ENCODE data around the gene EPGN.

EPGN gene

DNA sequence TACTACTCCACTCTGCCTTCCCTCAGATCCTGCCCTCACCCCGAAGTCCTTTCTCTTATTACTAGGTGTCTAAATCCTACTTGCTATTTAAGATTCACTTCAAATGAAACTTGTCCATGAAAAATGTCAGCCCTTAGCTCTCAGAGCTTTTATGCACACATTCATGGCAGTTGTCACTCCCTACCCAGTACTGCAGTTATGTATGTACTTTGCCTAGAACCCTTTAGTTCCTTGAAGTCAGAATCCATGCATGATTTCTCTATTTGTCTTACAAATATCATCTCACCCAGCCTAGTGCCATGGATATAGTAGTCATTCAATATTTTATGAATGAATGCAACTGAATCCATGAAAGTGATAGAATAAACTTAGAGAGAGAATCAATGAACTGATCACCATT, 3.3 kb upstream of the EPGN start:
- no peak overlapping the region for H3K4me3 ChIP-seq (ENCODE audit: low read length)
- DNase-seq (ENCODE audit: low read depth, low spot score): no peak

GRCh38 chr4:74307170-74307569, 1.1 kb upstream of the EPGN start:
- DNase-seq (ENCODE audit: low read depth, low spot score): no peak
- H3K4me3 ChIP-seq (ENCODE audit: low read length): no peak overlapping the region

GRCh38 chr4:74309223-74309622, 953 bp downstream of the EPGN start:
- H3K4me3 ChIP-seq (ENCODE audit: low read length): no peak overlapping the region
- DNase-seq (ENCODE audit: low read depth, low spot score): no peak

DNA sequence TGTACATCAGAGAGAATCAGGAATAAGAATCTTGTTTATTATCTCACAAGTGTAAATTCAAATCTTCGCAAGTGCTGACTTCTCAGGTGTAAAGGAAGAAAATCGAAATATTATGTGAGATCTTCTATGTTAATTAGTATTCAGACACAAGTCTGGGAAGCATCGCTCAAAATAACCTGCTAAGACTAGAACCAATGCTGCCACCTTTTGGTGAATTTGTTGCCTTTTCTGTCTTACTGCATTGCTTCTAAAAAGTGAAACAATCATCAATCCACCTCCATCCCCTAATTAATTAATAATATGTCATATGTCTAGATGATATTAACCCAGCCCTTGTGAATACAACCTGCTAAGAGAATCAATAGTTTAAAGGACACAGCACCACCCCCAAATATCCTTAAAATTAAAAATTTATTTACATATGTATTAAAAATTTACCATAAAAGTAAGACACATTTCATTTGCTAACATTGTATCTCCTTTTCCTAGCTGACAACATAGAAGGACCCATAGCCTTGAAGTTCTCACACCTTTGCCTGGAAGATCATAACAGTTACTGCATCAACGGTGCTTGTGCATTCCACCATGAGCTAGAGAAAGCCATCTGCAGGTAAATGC, 3.5 kb downstream of the EPGN start:
- no peak overlapping the region for H3K4me3 ChIP-seq (ENCODE audit: low read length)
- DNase-seq (ENCODE audit: low read depth, low spot score): peak; percentile 36

GRCh38 chr4:74314329-74314728, 6.1 kb downstream of the EPGN start:
- DNase-seq (ENCODE audit: low read depth, low spot score): no peak
- no peak overlapping the region for H3K4me3 ChIP-seq (ENCODE audit: low read length)

- no peak for DNase-seq (ENCODE audit: low read depth, low spot score)
- H3K4me3 ChIP-seq (ENCODE audit: low read length): no peak overlapping the region
These were observed 6.7 kb downstream of the EPGN start for GRCh38 chr4:74314944-74315343.

- no peak overlapping the region for H3K4me3 ChIP-seq (ENCODE audit: low read length)
- DNase-seq (ENCODE audit: low read depth, low spot score): no peak
These were observed 7.1 kb downstream of the EPGN start for GRCh38 chr4:74315376-74315775.

DNA sequence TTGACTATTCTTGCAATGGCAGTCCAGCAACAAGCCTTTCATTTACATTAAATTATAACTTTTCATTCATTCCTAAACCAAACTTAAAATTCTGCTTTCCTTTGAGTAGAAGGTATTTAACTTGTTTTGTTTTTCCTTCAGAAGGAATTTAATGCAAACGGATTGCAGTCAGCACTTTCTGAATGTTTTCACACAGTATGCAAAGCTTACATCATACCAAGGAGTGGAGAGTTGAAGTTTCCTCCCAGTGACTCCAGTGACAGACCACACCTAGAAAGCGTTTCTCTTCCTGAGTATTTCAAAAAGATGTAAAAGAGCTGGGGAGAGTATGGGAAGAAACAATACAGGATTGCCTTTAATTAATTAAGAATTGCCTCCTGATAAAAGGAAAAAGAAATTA, 8.1 kb downstream of the EPGN start:
- DNase-seq (ENCODE audit: low read depth, low spot score): no peak

GRCh38 chr4:74317616-74318246, 9.5 kb downstream of the EPGN start:
- no peak for DNase-seq (ENCODE audit: low read depth, low spot score)
- H3K4me3 ChIP-seq (ENCODE audit: low read length): no peak overlapping the region

More for the DNA sequence above, 8.1 kb downstream of the EPGN start:
- no peak overlapping the region for H3K4me3 ChIP-seq (ENCODE audit: low read length)

DNA sequence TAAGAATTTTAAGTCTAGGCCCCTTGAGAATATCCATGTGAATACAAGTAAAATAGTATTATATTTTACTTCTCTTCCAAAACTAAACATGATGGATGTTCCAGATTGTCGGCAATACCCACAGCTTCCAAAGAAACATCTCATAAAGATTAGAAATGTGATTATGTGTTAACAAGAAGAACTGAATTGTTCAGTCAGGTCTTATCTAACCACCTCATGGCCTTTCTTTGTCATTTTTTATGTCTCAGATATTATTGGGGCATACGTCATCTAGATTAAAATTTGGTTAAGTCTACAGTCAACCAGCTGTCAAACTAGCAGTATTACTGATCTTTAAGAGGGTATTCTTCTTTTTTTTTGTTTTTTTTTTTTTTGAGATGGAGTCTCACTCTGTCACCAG, 10.0 kb downstream of the EPGN start:
- no peak overlapping the region for H3K4me3 ChIP-seq (ENCODE audit: low read length)
- no peak for DNase-seq (ENCODE audit: low read depth, low spot score)

DNA sequence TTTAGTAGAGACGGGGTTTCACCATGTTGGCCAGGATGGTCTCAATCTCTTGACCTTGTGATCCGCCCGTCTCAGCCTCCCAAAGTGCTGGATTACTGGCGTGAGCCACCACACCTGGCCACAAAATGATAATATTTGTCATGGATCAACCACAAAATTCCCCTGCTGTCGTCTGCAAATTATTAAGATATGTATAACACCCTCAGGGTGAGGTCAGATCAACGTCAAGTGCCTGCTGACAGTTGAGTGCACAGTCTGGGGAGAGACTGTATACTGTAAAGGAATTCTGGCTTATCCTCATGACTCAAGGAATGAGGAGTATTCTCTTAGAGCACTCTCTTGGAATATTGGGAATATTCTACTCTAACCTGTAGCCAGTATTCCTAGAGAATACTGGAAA, 11.2 kb downstream of the EPGN start:
- no peak overlapping the region for H3K4me3 ChIP-seq (ENCODE audit: low read length)
- no peak for DNase-seq (ENCODE audit: low read depth, low spot score)

GRCh38 chr4:74320559-74321118, 12.4 kb downstream of the EPGN start:
- no peak overlapping the region for H3K4me3 ChIP-seq (ENCODE audit: low read length)
- peak; percentile 62 for DNase-seq (ENCODE audit: low read depth, low spot score)

DNA sequence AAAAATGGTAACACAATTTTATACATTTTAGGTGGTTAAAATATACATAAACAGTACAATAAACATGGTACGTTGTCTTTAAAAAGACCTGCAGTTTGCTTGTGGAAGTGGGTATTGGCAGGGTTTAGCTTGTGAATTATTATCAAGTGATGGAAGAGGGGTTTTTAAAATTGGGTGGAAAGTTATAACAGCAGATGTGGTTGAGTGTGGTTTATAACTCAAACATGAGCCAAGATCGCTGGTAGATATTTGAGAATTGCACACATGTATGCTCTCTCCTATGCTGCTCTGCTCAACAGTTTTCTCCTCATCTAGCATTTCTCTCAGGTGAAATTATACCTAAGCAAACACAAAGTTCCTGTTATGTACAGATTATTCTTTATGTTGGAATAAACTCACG, 14.0 kb downstream of the EPGN start:
- no peak for DNase-seq (ENCODE audit: low read depth, low spot score)
- H3K4me3 ChIP-seq (ENCODE audit: low read length): no peak overlapping the region

GRCh38 chr4:74323663-74324062, 15.4 kb downstream of the EPGN start:
- no peak for DNase-seq (ENCODE audit: low read depth, low spot score)
- H3K4me3 ChIP-seq (ENCODE audit: low read length): no peak overlapping the region

GRCh38 chr4:74324262-74324661, 16.0 kb downstream of the EPGN start:
- no peak for DNase-seq (ENCODE audit: low read depth, low spot score)
- H3K4me3 ChIP-seq (ENCODE audit: low read length): no peak overlapping the region

- H3K4me3 ChIP-seq (ENCODE audit: low read length): no peak overlapping the region
- DNase-seq (ENCODE audit: low read depth, low spot score): no peak
These were observed 17.6 kb downstream of the EPGN start for GRCh38 chr4:74325886-74326285.

DNA sequence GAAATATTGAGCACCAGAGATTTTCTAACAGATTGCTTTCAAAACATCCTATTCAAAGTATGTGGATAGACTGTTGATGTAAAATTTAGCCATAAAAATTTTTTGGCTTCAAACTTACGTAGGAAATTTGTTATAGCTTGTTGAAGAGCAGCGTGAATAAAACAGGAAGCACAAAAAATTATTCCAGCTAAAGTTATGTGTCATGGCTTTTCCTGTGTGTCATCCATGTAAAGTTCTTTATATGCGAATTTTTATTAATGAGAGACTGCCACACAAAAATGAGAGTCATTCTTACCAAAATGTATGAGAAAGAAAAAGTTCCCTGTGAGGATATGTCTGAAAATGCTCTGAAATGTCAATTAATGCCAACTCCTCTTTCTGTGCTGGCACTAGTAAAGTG, 19.5 kb downstream of the EPGN start:
- H3K4me3 ChIP-seq (ENCODE audit: low read length): no peak overlapping the region
- DNase-seq (ENCODE audit: low read depth, low spot score): no peak

DNA sequence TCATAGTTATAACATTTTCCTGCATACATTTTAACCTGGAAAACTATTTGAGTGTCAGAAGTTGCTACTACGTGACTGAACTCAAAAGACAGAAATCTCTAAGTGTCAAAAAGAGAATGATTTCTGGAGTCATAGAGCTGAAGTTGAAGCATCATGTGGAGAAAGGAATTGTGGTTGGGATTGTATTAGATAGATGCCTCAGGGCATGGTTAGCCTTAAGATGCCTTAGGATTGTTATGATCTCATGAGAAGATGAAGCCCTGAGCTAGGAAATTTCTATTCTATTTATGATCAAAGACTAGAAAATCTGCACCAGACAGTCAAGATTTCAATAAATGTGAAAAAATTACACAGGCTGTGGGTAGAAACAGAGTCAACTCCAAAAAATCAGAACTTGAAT, 20.2 kb downstream of the EPGN start:
- DNase-seq (ENCODE audit: low read depth, low spot score): no peak
- H3K4me3 ChIP-seq (ENCODE audit: low read length): no peak overlapping the region

- H3K4me3 ChIP-seq (ENCODE audit: low read length): no peak overlapping the region
- no peak for DNase-seq (ENCODE audit: low read depth, low spot score)
These were observed 21.0 kb downstream of the EPGN start for GRCh38 chr4:74329307-74329706.

GRCh38 chr4:74330295-74330750, 22.1 kb downstream of the EPGN start:
- H3K4me3 ChIP-seq (ENCODE audit: low read length): no peak overlapping the region
- DNase-seq (ENCODE audit: low read depth, low spot score): no peak

GRCh38 chr4:74331252-74331651, 23.0 kb downstream of the EPGN start:
- H3K4me3 ChIP-seq (ENCODE audit: low read length): no peak overlapping the region
- DNase-seq (ENCODE audit: low read depth, low spot score): no peak
